SW480 (cell line): ENCODE measurements around the gene STIMATE.
A peak's percentile ranks its signal among the peaks of the same experiment; 100 is the strongest.

Experiments used
- DNase-seq: peaks from one replicate; pipeline ENCODE4 v3.0.0-alpha.2; 2016; ENCODE audit warnings: low spot score

Gene STIMATE

GRCh38 chr3:52841211-52841980, 56.0 kb downstream of the STIMATE start:
- DNase-seq = no peak

- DNase-seq = no peak
Measured at GRCh38 chr3:52839892-52840545, 57.3 kb downstream of the STIMATE start.

GRCh38 chr3:52839268-52839575, 58.1 kb downstream of the STIMATE start:
- DNase-seq = no peak

GRCh38 chr3:52838561-52839267, 58.6 kb downstream of the STIMATE start:
- no peak for DNase-seq

GRCh38 chr3:52836986-52837385, 60.4 kb downstream of the STIMATE start:
- no peak for DNase-seq

- DNase-seq = no peak
Measured at GRCh38 chr3:52836471-52836845, 60.9 kb downstream of the STIMATE start.

- no peak for DNase-seq
Measured at GRCh38 chr3:52835766-52836470, 61.4 kb downstream of the STIMATE start.

- DNase-seq = no peak
Measured at GRCh38 chr3:52834871-52835501, 62.4 kb downstream of the STIMATE start, which contains the start of gene MUSTN1. TSS of gene MUSTN1 (minus strand) at chr3:52835019. CDS start at chr3:52834948, 71 bp downstream.

GRCh38 chr3:52833202-52833601, 64.1 kb downstream of the STIMATE start:
- no peak for DNase-seq

GRCh38 chr3:52831500-52832301, 65.6 kb downstream of the STIMATE start:
- peak; percentile 83 for DNase-seq

- no peak for DNase-seq
Measured at GRCh38 chr3:52830535-52831258, 66.7 kb downstream of the STIMATE start, which contains the start of gene ITIH4. TSS of gene ITIH4 (minus strand) at chr3:52830672. CDS start at chr3:52830642, 30 bp downstream.

- no peak for DNase-seq
Measured at GRCh38 chr3:52829906-52830463, 67.4 kb downstream of the STIMATE start.

- DNase-seq = no peak
Measured at GRCh38 chr3:52829482-52829881, 67.9 kb downstream of the STIMATE start.

- DNase-seq = peak; percentile 29
Measured at GRCh38 chr3:52827866-52828376, 69.4 kb downstream of the STIMATE start.

- no peak for DNase-seq
Measured at GRCh38 chr3:52827441-52827840, 69.9 kb downstream of the STIMATE start.

- no peak for DNase-seq
Measured at GRCh38 chr3:52824037-52824436, 73.3 kb downstream of the STIMATE start.

GRCh38 chr3:52822363-52822762, 75.0 kb downstream of the STIMATE start:
- DNase-seq = no peak

- DNase-seq = peak; percentile 15
Measured at GRCh38 chr3:52820736-52821135, 76.6 kb downstream of the STIMATE start.

- no peak for DNase-seq
Measured at GRCh38 chr3:52819936-52820335, 77.4 kb downstream of the STIMATE start.

- DNase-seq = no peak
Measured at GRCh38 chr3:52817860-52818259, 79.5 kb downstream of the STIMATE start.
